Fibroblast of lung (primary cell): ENCODE data around the gene RNF38.

Experiments used
- EZH2 ChIP-seq: IDR thresholded peaks from 2 replicates; pipeline ENCODE4 v1.5.1; 2012; ENCODE audit warnings: low read length, control low read depth, mild to moderate bottlenecking; ENCODE audit errors: missing control alignments
- TF ChIP-seq, protein P1 (sequence below), 2 donors: IDR thresholded peaks in 1 of 2; conservative IDR thresholded peaks in 1 of 2; 1 replicate in 1 of 2; 2 replicates in 1 of 2; pipeline ENCODE4 v1.5.1; 2011 to 2012; ENCODE audit warnings: low read length in 2 of 2, control low read depth in 1 of 2, inconsistent platforms in 1 of 2, low read depth in 1 of 2, mild to moderate bottlenecking in 1 of 2

DNA sequence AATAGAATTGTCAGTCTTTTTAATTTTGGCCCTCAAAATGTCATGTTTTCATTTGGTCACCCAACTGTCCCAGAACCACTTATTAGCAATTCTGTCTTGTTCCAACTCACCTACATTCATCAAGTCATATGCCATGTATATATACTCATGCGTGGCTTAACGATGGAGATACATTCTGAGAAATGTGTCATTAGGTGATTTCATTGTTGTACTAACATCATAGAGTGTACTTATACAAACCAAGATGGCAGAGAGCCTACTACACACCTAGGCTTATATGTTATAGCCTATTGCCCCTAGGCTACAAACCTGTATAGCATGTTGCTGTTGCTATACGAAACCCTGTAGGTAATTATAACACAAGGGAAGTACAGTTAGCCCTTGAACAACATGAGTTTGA is 36.6 kb downstream of the RNF38 start:
- TF ChIP-seq, protein P1, sequence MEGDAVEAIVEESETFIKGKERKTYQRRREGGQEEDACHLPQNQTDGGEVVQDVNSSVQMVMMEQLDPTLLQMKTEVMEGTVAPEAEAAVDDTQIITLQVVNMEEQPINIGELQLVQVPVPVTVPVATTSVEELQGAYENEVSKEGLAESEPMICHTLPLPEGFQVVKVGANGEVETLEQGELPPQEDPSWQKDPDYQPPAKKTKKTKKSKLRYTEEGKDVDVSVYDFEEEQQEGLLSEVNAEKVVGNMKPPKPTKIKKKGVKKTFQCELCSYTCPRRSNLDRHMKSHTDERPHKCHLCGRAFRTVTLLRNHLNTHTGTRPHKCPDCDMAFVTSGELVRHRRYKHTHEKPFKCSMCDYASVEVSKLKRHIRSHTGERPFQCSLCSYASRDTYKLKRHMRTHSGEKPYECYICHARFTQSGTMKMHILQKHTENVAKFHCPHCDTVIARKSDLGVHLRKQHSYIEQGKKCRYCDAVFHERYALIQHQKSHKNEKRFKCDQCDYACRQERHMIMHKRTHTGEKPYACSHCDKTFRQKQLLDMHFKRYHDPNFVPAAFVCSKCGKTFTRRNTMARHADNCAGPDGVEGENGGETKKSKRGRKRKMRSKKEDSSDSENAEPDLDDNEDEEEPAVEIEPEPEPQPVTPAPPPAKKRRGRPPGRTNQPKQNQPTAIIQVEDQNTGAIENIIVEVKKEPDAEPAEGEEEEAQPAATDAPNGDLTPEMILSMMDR (conservative IDR thresholded peaks at IDR 0.05 in 1 of 2, IDR thresholded peaks at IDR 0.05 in 1 of 2; ENCODE audit: low read depth in 1 of 2, low read length in 2 of 2): no peak
- TF ChIP-seq EZH2: no peak
